ENCODE data around the gene PDXP. TPM values are rescaled to one million over a fixed set of nuclear protein-coding genes. Genes with fewer than 3 reads are reported as not detected.
A peak's percentile ranks its signal among the peaks of the same experiment; 100 is the strongest.

The PDXP gene
- total and polyA plus RNA-seq, 2 donors (not counting 1 experiment from before 2014, with no cell fraction given) = 4.0 to 7.9 TPM

GRCh38 chr22:37669586-37669985, 11.1 kb downstream of the PDXP start:
- Histone ChIP-seq H3K4me3 (replicated peaks in 1 of 4; ENCODE audit: control extremely low read depth in 1 of 4, insufficient read depth in 1 of 4, low read depth in 3 of 4, low read length in 4 of 4) (no peak overlapping the region), H2AFZ (ENCODE audit: low read length) (no peak overlapping the region), H4K20me1 (ENCODE audit: control insufficient read depth, extremely low read depth, insufficient read depth, low read length) (no peaks in the 10 kb centered on the region), H3K9ac (ENCODE audit: insufficient read depth, low read length) (no peak overlapping the region), H3K79me2 (ENCODE audit: control insufficient read depth, insufficient read depth, low read length) (peaks cover 12% of the 10 kb centered on the region), H3K36me3 (ENCODE audit: control insufficient read depth, insufficient read depth, low read length) (peaks cover 8% of the 10 kb centered on the region), H3K27ac (ENCODE audit: insufficient read depth, low read length) (peak overlapping the region; percentile 58), H3K4me2 (ENCODE audit: extremely low read depth, insufficient read depth, low read length) (no peak overlapping the region), H3K27me3 (ENCODE audit: control insufficient read depth, insufficient read depth, low read length) (no peaks in the 10 kb centered on the region), H3K4me1 (ENCODE audit: control insufficient read depth, extremely low read depth, insufficient read depth, low read length) (peaks cover 2% of the 10 kb centered on the region), H3K9me3 (ENCODE audit: control insufficient read depth, insufficient read depth, low read depth, low read length) (no peaks in the 10 kb centered on the region)
- DNase-seq (ENCODE audit: low read depth in 2 of 2) = peak; percentile 25 to 73
- TF ChIP-seq EZH2 (IDR thresholded peaks at IDR 0.05; ENCODE audit: low read length, missing control alignments) = no peak

- Histone ChIP-seq H3K4me2 (ENCODE audit: extremely low read depth, insufficient read depth, low read length) (no peak overlapping the region), H3K27me3 (ENCODE audit: control insufficient read depth, insufficient read depth, low read length) (no peaks in the 10 kb centered on the region), H3K9ac (ENCODE audit: insufficient read depth, low read length) (no peak overlapping the region), H2AFZ (ENCODE audit: low read length) (no peak overlapping the region), H3K4me3 (replicated peaks in 1 of 4; ENCODE audit: control extremely low read depth in 1 of 4, insufficient read depth in 1 of 4, low read depth in 3 of 4, low read length in 4 of 4) (no peak overlapping the region), H3K9me3 (ENCODE audit: control insufficient read depth, insufficient read depth, low read depth, low read length) (no peaks in the 10 kb centered on the region), H4K20me1 (ENCODE audit: control insufficient read depth, extremely low read depth, insufficient read depth, low read length) (no peaks in the 10 kb centered on the region), H3K79me2 (ENCODE audit: control insufficient read depth, insufficient read depth, low read length) (peaks cover 17% of the 10 kb centered on the region), H3K4me1 (ENCODE audit: control insufficient read depth, extremely low read depth, insufficient read depth, low read length) (peaks cover 2% of the 10 kb centered on the region), H3K27ac (ENCODE audit: insufficient read depth, low read length) (no peak overlapping the region), H3K36me3 (ENCODE audit: control insufficient read depth, insufficient read depth, low read length) (peaks cover 3% of the 10 kb centered on the region)
- DNase-seq (ENCODE audit: low read depth in 2 of 2) = no peak
- TF ChIP-seq CTCF (conservative IDR thresholded peaks at IDR 0.05 in 1 of 2, IDR thresholded peaks at IDR 0.05 in 1 of 2; ENCODE audit: low read depth in 1 of 2, low read length in 2 of 2) = no peak
- no peak for TF ChIP-seq EZH2 (IDR thresholded peaks at IDR 0.05; ENCODE audit: low read length, missing control alignments)
These were observed 13.8 kb downstream of the PDXP start for GRCh38 chr22:37672206-37672919.

GRCh38 chr22:37672920-37673455, 14.5 kb downstream of the PDXP start:
- Histone ChIP-seq H3K9me3 (ENCODE audit: control insufficient read depth, insufficient read depth, low read depth, low read length) (no peaks in the 10 kb centered on the region), H2AFZ (ENCODE audit: low read length) (no peak overlapping the region), H3K27ac (ENCODE audit: insufficient read depth, low read length) (no peak overlapping the region), H3K27me3 (ENCODE audit: control insufficient read depth, insufficient read depth, low read length) (no peaks in the 10 kb centered on the region), H3K9ac (ENCODE audit: insufficient read depth, low read length) (no peak overlapping the region), H4K20me1 (ENCODE audit: control insufficient read depth, extremely low read depth, insufficient read depth, low read length) (no peaks in the 10 kb centered on the region), H3K4me2 (ENCODE audit: extremely low read depth, insufficient read depth, low read length) (no peak overlapping the region), H3K36me3 (ENCODE audit: control insufficient read depth, insufficient read depth, low read length) (peaks cover 5% of the 10 kb centered on the region), H3K4me1 (ENCODE audit: control insufficient read depth, extremely low read depth, insufficient read depth, low read length) (peaks cover 2% of the 10 kb centered on the region), H3K4me3 (replicated peaks in 1 of 4; ENCODE audit: control extremely low read depth in 1 of 4, insufficient read depth in 1 of 4, low read depth in 3 of 4, low read length in 4 of 4) (no peak overlapping the region), H3K79me2 (ENCODE audit: control insufficient read depth, insufficient read depth, low read length) (peaks cover 23% of the 10 kb centered on the region)
- DNase-seq (ENCODE audit: low read depth in 2 of 2) = no peak
- TF ChIP-seq EZH2 (IDR thresholded peaks at IDR 0.05; ENCODE audit: low read length, missing control alignments) (no peak), CTCF (conservative IDR thresholded peaks at IDR 0.05 in 1 of 2, IDR thresholded peaks at IDR 0.05 in 1 of 2; ENCODE audit: low read depth in 1 of 2, low read length in 2 of 2) (no peak)
